Measurements from ENCODE around the gene ZNF683.

The ZNF683 gene

DNA sequence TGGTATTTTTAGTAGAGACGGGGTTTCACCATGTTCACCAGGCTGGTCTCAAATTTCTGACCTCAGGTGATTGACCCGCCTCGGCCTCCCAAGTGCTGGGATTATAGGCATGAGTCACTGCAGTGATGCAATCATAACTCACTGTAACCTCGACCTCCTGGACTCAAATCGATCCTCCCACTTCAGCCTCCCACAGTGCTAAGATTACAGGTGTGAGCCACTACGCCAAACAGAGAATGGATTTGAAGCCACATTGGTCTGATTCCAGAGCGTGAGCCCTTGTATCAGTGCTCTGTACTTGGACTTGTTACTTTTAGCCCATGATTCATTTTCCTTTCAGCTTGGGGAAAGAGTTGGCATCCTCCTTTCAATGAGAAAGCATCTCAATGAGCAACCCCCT is 14.9 kb upstream of the ZNF683 start (continued):
- TF ChIP-seq, protein P1, sequence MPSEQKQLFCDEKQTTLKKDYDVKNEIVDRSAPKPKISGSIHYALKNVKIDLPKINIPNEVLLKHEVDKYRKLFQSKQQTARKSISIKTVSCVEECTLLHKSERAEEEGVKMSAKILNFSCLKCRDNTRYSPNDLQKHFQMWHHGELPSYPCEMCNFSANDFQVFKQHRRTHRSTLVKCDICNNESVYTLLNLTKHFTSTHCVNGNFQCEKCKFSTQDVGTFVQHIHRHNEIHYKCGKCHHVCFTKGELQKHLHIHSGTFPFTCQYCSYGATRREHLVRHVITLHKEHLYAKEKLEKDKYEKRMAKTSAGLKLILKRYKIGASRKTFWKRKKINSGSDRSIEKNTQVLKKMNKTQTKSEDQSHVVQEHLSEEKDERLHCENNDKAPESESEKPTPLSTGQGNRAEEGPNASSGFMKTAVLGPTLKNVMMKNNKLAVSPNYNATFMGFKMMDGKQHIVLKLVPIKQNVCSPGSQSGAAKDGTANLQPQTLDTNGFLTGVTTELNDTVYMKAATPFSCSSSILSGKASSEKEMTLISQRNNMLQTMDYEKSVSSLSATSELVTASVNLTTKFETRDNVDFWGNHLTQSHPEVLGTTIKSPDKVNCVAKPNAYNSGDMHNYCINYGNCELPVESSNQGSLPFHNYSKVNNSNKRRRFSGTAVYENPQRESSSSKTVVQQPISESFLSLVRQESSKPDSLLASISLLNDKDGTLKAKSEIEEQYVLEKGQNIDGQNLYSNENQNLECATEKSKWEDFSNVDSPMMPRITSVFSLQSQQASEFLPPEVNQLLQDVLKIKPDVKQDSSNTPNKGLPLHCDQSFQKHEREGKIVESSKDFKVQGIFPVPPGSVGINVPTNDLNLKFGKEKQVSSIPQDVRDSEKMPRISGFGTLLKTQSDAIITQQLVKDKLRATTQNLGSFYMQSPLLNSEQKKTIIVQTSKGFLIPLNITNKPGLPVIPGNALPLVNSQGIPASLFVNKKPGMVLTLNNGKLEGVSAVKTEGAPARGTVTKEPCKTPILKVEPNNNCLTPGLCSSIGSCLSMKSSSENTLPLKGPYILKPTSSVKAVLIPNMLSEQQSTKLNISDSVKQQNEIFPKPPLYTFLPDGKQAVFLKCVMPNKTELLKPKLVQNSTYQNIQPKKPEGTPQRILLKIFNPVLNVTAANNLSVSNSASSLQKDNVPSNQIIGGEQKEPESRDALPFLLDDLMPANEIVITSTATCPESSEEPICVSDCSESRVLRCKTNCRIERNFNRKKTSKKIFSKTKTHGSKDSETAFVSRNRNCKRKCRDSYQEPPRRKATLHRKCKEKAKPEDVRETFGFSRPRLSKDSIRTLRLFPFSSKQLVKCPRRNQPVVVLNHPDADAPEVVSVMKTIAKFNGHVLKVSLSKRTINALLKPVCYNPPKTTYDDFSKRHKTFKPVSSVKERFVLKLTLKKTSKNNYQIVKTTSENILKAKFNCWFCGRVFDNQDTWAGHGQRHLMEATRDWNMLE (tag by site-specific recombination; conservative IDR thresholded peaks at IDR 0.05; ENCODE audit: low read depth): no peak
- TF ChIP-seq, protein P2, sequence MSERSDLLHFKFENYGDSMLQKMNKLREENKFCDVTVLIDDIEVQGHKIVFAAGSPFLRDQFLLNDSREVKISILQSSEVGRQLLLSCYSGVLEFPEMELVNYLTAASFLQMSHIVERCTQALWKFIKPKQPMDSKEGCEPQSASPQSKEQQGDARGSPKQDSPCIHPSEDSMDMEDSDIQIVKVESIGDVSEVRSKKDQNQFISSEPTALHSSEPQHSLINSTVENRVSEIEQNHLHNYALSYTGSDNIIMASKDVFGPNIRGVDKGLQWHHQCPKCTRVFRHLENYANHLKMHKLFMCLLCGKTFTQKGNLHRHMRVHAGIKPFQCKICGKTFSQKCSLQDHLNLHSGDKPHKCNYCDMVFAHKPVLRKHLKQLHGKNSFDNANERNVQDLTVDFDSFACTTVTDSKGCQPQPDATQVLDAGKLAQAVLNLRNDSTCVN (tag by site-specific recombination; optimal IDR thresholded peaks at IDR 0.05): no peak
- no peak for TF ChIP-seq ZNF701 (tag by site-specific recombination; IDR thresholded peaks at IDR 0.05)
- TF ChIP-seq WT1 (tag by site-specific recombination; IDR thresholded peaks at IDR 0.05): peak; percentile 67
- TF ChIP-seq SCRT2 (tag by site-specific recombination; IDR thresholded peaks at IDR 0.05): no peak; the same call in 1 of the 2 replicates
- TF ChIP-seq, protein P3, sequence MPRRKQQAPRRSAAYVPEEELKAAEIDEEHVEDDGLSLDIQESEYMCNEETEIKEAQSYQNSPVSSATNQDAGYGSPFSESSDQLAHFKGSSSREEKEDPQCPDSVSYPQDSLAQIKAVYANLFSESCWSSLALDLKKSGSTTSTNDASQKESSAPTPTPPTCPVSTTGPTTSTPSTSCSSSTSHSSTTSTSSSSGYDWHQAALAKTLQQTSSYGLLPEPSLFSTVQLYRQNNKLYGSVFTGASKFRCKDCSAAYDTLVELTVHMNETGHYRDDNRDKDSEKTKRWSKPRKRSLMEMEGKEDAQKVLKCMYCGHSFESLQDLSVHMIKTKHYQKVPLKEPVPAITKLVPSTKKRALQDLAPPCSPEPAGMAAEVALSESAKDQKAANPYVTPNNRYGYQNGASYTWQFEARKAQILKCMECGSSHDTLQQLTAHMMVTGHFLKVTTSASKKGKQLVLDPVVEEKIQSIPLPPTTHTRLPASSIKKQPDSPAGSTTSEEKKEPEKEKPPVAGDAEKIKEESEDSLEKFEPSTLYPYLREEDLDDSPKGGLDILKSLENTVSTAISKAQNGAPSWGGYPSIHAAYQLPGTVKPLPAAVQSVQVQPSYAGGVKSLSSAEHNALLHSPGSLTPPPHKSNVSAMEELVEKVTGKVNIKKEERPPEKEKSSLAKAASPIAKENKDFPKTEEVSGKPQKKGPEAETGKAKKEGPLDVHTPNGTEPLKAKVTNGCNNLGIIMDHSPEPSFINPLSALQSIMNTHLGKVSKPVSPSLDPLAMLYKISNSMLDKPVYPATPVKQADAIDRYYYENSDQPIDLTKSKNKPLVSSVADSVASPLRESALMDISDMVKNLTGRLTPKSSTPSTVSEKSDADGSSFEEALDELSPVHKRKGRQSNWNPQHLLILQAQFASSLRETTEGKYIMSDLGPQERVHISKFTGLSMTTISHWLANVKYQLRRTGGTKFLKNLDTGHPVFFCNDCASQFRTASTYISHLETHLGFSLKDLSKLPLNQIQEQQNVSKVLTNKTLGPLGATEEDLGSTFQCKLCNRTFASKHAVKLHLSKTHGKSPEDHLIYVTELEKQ (tag by site-specific recombination; IDR thresholded peaks at IDR 0.05; ENCODE audit: borderline replicate concordance): peak; percentile 52; the same call in 1 of the 2 replicates
- 0 out of 2 replicates have a peak, but pooled peaks have one; percentile 56 for TF ChIP-seq ZXDB (tag by site-specific recombination; IDR thresholded peaks at IDR 0.05)
- peak; percentile 40; the same call in 1 of the 2 replicates for TF ChIP-seq ZNF394 (tag by site-specific recombination; IDR thresholded peaks at IDR 0.05; ENCODE audit: borderline replicate concordance)
- TF ChIP-seq ZNF2 (tag by site-specific recombination; IDR thresholded peaks at IDR 0.05): no peak
- peak; percentile 95 for TF ChIP-seq ZNF629 (tag by site-specific recombination; IDR thresholded peaks at IDR 0.05)
- TF ChIP-seq ZNF610 (tag by site-specific recombination; IDR thresholded peaks at IDR 0.05; ENCODE audit: borderline replicate concordance): no peak
- TF ChIP-seq ZNF621 (tag by site-specific recombination; IDR thresholded peaks at IDR 0.05): no peak
- 0 out of 2 replicates have a peak, but pooled peaks have one; percentile 60 for TF ChIP-seq ZNF660 (tag by site-specific recombination; IDR thresholded peaks at IDR 0.05)
- no peak for TF ChIP-seq HOXC10 (CRISPR knock-in tag; IDR thresholded peaks at IDR 0.05)
- no peak for TF ChIP-seq ZNF48 (tag by site-specific recombination; IDR thresholded peaks at IDR 0.05)
- no peak for TF ChIP-seq ZBTB7A (tag by site-specific recombination; IDR thresholded peaks at IDR 0.05; ENCODE audit: low read depth)
- no peak for TF ChIP-seq ZNF473 (tag by site-specific recombination; IDR thresholded peaks at IDR 0.05)
- no peak for TF ChIP-seq ZNF510 (tag by site-specific recombination; IDR thresholded peaks at IDR 0.05; ENCODE audit: insufficient replicate concordance)
- no peak for TF ChIP-seq ZNF292 (tag by site-specific recombination; IDR thresholded peaks at IDR 0.05; ENCODE audit: borderline replicate concordance, low read depth)
- TF ChIP-seq, protein P4, sequence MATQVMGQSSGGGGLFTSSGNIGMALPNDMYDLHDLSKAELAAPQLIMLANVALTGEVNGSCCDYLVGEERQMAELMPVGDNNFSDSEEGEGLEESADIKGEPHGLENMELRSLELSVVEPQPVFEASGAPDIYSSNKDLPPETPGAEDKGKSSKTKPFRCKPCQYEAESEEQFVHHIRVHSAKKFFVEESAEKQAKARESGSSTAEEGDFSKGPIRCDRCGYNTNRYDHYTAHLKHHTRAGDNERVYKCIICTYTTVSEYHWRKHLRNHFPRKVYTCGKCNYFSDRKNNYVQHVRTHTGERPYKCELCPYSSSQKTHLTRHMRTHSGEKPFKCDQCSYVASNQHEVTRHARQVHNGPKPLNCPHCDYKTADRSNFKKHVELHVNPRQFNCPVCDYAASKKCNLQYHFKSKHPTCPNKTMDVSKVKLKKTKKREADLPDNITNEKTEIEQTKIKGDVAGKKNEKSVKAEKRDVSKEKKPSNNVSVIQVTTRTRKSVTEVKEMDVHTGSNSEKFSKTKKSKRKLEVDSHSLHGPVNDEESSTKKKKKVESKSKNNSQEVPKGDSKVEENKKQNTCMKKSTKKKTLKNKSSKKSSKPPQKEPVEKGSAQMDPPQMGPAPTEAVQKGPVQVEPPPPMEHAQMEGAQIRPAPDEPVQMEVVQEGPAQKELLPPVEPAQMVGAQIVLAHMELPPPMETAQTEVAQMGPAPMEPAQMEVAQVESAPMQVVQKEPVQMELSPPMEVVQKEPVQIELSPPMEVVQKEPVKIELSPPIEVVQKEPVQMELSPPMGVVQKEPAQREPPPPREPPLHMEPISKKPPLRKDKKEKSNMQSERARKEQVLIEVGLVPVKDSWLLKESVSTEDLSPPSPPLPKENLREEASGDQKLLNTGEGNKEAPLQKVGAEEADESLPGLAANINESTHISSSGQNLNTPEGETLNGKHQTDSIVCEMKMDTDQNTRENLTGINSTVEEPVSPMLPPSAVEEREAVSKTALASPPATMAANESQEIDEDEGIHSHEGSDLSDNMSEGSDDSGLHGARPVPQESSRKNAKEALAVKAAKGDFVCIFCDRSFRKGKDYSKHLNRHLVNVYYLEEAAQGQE (tag by site-specific recombination; IDR thresholded peaks at IDR 0.05): no peak
- TF ChIP-seq PRDM1 (tag by site-specific recombination; IDR thresholded peaks at IDR 0.05): no peak; the same call in 1 of the 2 replicates
- TF ChIP-seq, protein P5, sequence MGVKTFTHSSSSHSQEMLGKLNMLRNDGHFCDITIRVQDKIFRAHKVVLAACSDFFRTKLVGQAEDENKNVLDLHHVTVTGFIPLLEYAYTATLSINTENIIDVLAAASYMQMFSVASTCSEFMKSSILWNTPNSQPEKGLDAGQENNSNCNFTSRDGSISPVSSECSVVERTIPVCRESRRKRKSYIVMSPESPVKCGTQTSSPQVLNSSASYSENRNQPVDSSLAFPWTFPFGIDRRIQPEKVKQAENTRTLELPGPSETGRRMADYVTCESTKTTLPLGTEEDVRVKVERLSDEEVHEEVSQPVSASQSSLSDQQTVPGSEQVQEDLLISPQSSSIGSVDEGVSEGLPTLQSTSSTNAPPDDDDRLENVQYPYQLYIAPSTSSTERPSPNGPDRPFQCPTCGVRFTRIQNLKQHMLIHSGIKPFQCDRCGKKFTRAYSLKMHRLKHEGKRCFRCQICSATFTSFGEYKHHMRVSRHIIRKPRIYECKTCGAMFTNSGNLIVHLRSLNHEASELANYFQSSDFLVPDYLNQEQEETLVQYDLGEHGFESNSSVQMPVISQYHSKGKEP (tag by site-specific recombination; IDR thresholded peaks at IDR 0.05): no peak
- TF ChIP-seq, protein P6, sequence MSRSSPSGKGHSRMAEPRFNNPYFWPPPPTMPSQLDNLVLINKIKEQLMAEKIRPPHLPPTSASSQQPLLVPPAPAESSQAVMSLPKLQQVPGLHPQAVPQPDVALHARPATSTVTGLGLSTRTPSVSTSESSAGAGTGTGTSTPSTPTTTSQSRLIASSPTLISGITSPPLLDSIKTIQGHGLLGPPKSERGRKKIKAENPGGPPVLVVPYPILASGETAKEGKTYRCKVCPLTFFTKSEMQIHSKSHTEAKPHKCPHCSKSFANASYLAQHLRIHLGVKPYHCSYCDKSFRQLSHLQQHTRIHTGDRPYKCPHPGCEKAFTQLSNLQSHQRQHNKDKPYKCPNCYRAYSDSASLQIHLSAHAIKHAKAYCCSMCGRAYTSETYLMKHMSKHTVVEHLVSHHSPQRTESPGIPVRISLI (tag by site-specific recombination; IDR thresholded peaks at IDR 0.05): no peak
- peak; percentile 86 for TF ChIP-seq ZEB2 (tag by site-specific recombination; IDR thresholded peaks at IDR 0.05)
